NCI-H345 treated with DMSO at 0.1 percent for 48 hours (cell line): ENCODE measurements around the gene PPFIBP1.
"Not testable (repeated sequence)": the region's sequence is repeated elsewhere in the genome, so short reads cannot be mapped to it uniquely, and the experiment has no call there.

ENCODE experiments used
- DNase-seq: peaks from one replicate; lab custom pipeline; 2025; ENCODE audit not compliant: unreplicated experiment; lab: John Stamatoyannopoulos, UW

Gene PPFIBP1

GRCh38 chr12:27561535-27562350 is 37.7 kb downstream of the PPFIBP1 start:
- DNase-seq, result no peak

- no peak for DNase-seq
Observed at GRCh38 chr12:27564612-27565213, 40.7 kb downstream of the PPFIBP1 start.

GRCh38 chr12:27566159-27566558 is 42.2 kb downstream of the PPFIBP1 start:
- no peak for DNase-seq

- no peak for DNase-seq
Observed at GRCh38 chr12:27566626-27567025, 42.6 kb downstream of the PPFIBP1 start.

- DNase-seq, result no peak
Observed at GRCh38 chr12:27571463-27571862, 47.5 kb downstream of the PPFIBP1 start.

GRCh38 chr12:27572486-27573255 is 48.7 kb downstream of the PPFIBP1 start:
- no peak for DNase-seq

GRCh38 chr12:27573972-27574371 is 50.0 kb downstream of the PPFIBP1 start:
- DNase-seq, result no peak

- no peak for DNase-seq
Observed at GRCh38 chr12:27575090-27575761, 51.2 kb downstream of the PPFIBP1 start.

- no peak for DNase-seq
Observed at GRCh38 chr12:27575762-27576118, 51.7 kb downstream of the PPFIBP1 start.

GRCh38 chr12:27576667-27577347 is 52.8 kb downstream of the PPFIBP1 start:
- no peak for DNase-seq

GRCh38 chr12:27577688-27578087 is 53.7 kb downstream of the PPFIBP1 start:
- no peak for DNase-seq

GRCh38 chr12:27578689-27579372 is 54.8 kb downstream of the PPFIBP1 start:
- no peak for DNase-seq

- no peak for DNase-seq
Observed at GRCh38 chr12:27580561-27581330, 56.7 kb downstream of the PPFIBP1 start.

GRCh38 chr12:27581331-27581671 is 57.3 kb downstream of the PPFIBP1 start:
- not testable (repeated sequence) for DNase-seq

- DNase-seq, result not testable (repeated sequence)
Observed at GRCh38 chr12:27581833-27582232, 57.8 kb downstream of the PPFIBP1 start.

GRCh38 chr12:27582445-27582844 is 58.4 kb downstream of the PPFIBP1 start:
- not testable (repeated sequence) for DNase-seq

- DNase-seq, result no peak
Observed at GRCh38 chr12:27583057-27583797, 59.2 kb downstream of the PPFIBP1 start.

GRCh38 chr12:27583981-27584380 is 60.0 kb downstream of the PPFIBP1 start:
- no peak for DNase-seq

- DNase-seq, result no peak
Observed at GRCh38 chr12:27585739-27586265, 61.8 kb downstream of the PPFIBP1 start.
